H7 (cell line): ENCODE results near the gene PCYOX1L. TPM values are rescaled to one million over a fixed set of nuclear protein-coding genes. Genes with fewer than 3 reads are reported as not detected.
A peak's percentile ranks its signal among the peaks of the same experiment; 100 is the strongest.

Source experiments
- DNase-seq: peaks from one replicate; pipeline ENCODE4 v3.0.0; 2012
- H3K27me3 ChIP-seq: 2 replicates; pipeline ENCODE4 v1.6.0; 2011; ENCODE audit warnings: mild to moderate bottlenecking, low read length; ENCODE audit not compliant: control insufficient read depth, insufficient read depth
- H3K36me3 ChIP-seq: replicated peaks from 2 replicates; pipeline ENCODE4 v1.5.1; 2011; ENCODE audit warnings: low read length; ENCODE audit not compliant: control insufficient read depth, insufficient read depth
- H3K4me3 ChIP-seq: 2 replicates; pipeline ENCODE4 v1.5.1; 2011; ENCODE audit warnings: low read depth, mild to moderate bottlenecking, control low read depth, low read length, moderate library complexity; ENCODE audit not compliant: insufficient read depth
- total RNA-seq: library from RNA; depleted of rRNA; stranded (reverse); fragments of >200 nt; shearing (Covaris generic); gene quantifications from 2 replicates; pipeline ENCODE4 v1.2.3, GENCODE V29; 2014

The PCYOX1L gene
- total RNA-seq, 1 experiment from 2014 or later, result 6.5 TPM

GRCh38 chr5:149323621-149324205, 34.1 kb upstream of the PCYOX1L start:
- no peaks in the 10 kb centered on the region for H3K36me3 ChIP-seq
- no peak for DNase-seq
- H3K27me3 ChIP-seq, result no peaks in the 10 kb centered on the region
- no peak overlapping the region for H3K4me3 ChIP-seq

GRCh38 chr5:149324641-149325040, 33.2 kb upstream of the PCYOX1L start:
- no peaks in the 10 kb centered on the region for H3K36me3 ChIP-seq
- no peaks in the 10 kb centered on the region for H3K27me3 ChIP-seq
- H3K4me3 ChIP-seq, result no peak overlapping the region
- no peak for DNase-seq

- H3K36me3 ChIP-seq, result no peaks in the 10 kb centered on the region
- no peaks in the 10 kb centered on the region for H3K27me3 ChIP-seq
- no peak overlapping the region for H3K4me3 ChIP-seq
- DNase-seq, result no peak
Observed at GRCh38 chr5:149325166-149325735, 32.6 kb upstream of the PCYOX1L start.

GRCh38 chr5:149325894-149326293, 32.0 kb upstream of the PCYOX1L start:
- Histone ChIP-seq H3K4me3 (no peak overlapping the region), H3K27me3 (no peaks in the 10 kb centered on the region), H3K36me3 (no peaks in the 10 kb centered on the region)
- DNase-seq, result no peak

- no peak for DNase-seq
Observed at GRCh38 chr5:149326611-149327010, 31.2 kb upstream of the PCYOX1L start.

GRCh38 chr5:149328177-149328576, 29.7 kb upstream of the PCYOX1L start:
- no peaks in the 10 kb centered on the region for H3K36me3 ChIP-seq
- H3K27me3 ChIP-seq, result no peaks in the 10 kb centered on the region
- no peak overlapping the region for H3K4me3 ChIP-seq
- no peak for DNase-seq

More at GRCh38 chr5:149326611-149327010, 31.2 kb upstream of the PCYOX1L start:
- no peaks in the 10 kb centered on the region for H3K27me3 ChIP-seq
- no peaks in the 10 kb centered on the region for H3K36me3 ChIP-seq
- no peak overlapping the region for H3K4me3 ChIP-seq

- no peak overlapping the region for H3K4me3 ChIP-seq
- H3K27me3 ChIP-seq, result no peaks in the 10 kb centered on the region
- H3K36me3 ChIP-seq, result no peaks in the 10 kb centered on the region
- DNase-seq, result no peak
Observed at GRCh38 chr5:149333711-149334443, 24.0 kb upstream of the PCYOX1L start.

GRCh38 chr5:149337736-149338135, 20.1 kb upstream of the PCYOX1L start:
- no peak for DNase-seq
- Histone ChIP-seq H3K27me3 (no peaks in the 10 kb centered on the region), H3K4me3 (no peak overlapping the region), H3K36me3 (no peaks in the 10 kb centered on the region)

GRCh38 chr5:149338364-149338763, 19.5 kb upstream of the PCYOX1L start:
- no peaks in the 10 kb centered on the region for H3K27me3 ChIP-seq

GRCh38 chr5:149340920-149341319, 16.9 kb upstream of the PCYOX1L start:
- DNase-seq, result no peak
- no peaks in the 10 kb centered on the region for H3K27me3 ChIP-seq
- H3K4me3 ChIP-seq, result no peak overlapping the region
- no peaks in the 10 kb centered on the region for H3K36me3 ChIP-seq

More at GRCh38 chr5:149338364-149338763, 19.5 kb upstream of the PCYOX1L start:
- Histone ChIP-seq H3K36me3 (no peaks in the 10 kb centered on the region), H3K4me3 (no peak overlapping the region)
- DNase-seq, result no peak

GRCh38 chr5:149341876-149342275, 16.0 kb upstream of the PCYOX1L start:
- Histone ChIP-seq H3K27me3 (no peaks in the 10 kb centered on the region), H3K36me3 (no peaks in the 10 kb centered on the region), H3K4me3 (no peak overlapping the region)
- DNase-seq, result no peak

GRCh38 chr5:149344151-149344550, 13.7 kb upstream of the PCYOX1L start:
- H3K27me3 ChIP-seq, result no peaks in the 10 kb centered on the region

GRCh38 chr5:149345147-149345891, 12.5 kb upstream of the PCYOX1L start, which contains the start of gene GRPEL2:
TSS of gene GRPEL2 (plus strand) at chr5:149345499. CDS start at chr5:149345540, 41 bp downstream.
- Histone ChIP-seq H3K36me3 (peaks cover 22% of the 10 kb centered on the region), H3K4me3 (peak within 1 kb of the TSS; percentile 79), H3K27me3 (no peaks in the 10 kb centered on the region)
- peak; percentile 92 for DNase-seq

More at GRCh38 chr5:149344151-149344550, 13.7 kb upstream of the PCYOX1L start:
- DNase-seq, result no peak
- Histone ChIP-seq H3K4me3 (no peak overlapping the region), H3K36me3 (peaks cover 12% of the 10 kb centered on the region)

- DNase-seq, result peak; percentile 65
- peaks cover 26% of the 10 kb centered on the region for H3K36me3 ChIP-seq
- peak overlapping the region; percentile 79 for H3K4me3 ChIP-seq
- no peaks in the 10 kb centered on the region for H3K27me3 ChIP-seq
Observed at GRCh38 chr5:149345892-149346222, 12.0 kb upstream of the PCYOX1L start.
